T47D (cell line): ENCODE results near the gene PPIL1.
A peak's percentile ranks its signal among the peaks of the same experiment; 100 is the strongest.

Experiments used
- DNase-seq, 2 experiments: peaks; one replicate each; pipeline versions ENCODE4 v3.0.0 to v3.0.0-alpha.2; 2011 to 2012; ENCODE audit warnings: low read depth in 1 of 2, low spot score in 1 of 2
- JUND ChIP-seq: IDR thresholded peaks from 2 replicates; pipeline ENCODE4 v1.6.1; 2012; ENCODE audit warnings: low read depth
- in situ Hi-C: cut with HindIII; loops from 2 replicates; pipeline ENCODE4 v1.10.0; 2016; ENCODE audit warnings: low sequenced_read_pairs, low pct_unique_long_range_greater_than_20kb

The PPIL1 gene

DNA sequence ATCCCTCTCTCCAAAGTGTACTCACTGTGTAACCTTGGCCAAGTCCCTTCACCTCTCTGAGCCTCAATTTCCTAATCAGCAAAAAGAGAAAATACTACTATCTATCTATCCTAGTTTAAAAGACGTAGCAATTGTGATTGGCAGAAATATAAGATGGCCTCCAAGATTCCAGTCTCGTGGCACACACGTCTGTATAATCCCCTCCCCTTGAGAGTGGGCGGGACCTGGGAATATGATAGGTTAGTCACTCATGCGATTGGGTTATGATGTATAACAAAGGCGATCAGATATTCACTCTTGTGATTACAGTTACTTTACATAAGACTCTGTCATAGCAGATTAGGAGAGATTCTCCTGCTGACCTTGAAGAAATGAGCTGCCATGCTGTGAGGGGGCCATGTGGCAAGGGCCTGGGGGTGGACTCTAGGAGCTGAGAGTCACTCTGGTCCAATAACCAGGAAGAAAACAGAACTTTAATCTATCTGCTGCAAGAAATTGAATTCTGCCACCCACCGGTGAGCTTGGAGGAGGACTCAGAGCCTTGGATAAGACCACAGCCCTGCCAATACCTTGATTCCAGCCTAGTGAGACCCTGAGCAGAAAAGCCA lies 41.3 kb downstream of the PPIL1 start:
- no peak for TF ChIP-seq JUND
- DNase-seq: no peak
- in situ Hi-C loops: no loop called here

DNA sequence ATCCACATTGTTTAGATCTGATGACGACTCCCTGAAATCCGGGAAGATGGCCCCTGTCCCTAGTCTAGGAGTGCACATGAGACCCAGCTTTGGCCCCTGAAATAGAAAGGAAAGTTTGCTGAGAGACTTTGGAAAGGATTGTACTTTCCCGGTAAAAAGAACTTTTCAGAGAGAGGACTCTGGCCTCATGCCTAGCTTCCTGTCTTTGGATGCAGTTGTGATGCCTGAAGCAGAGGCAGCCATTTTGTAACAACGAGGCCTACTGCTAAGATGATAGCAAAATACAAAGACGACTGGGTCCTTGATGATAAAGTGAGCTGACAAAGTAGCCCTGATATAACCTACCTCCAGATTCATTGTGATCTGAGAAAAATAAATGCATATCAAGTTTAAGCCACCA lies 42.3 kb downstream of the PPIL1 start:
- in situ Hi-C loops: no loop called here
- no peak for DNase-seq
- TF ChIP-seq JUND: no peak

DNA sequence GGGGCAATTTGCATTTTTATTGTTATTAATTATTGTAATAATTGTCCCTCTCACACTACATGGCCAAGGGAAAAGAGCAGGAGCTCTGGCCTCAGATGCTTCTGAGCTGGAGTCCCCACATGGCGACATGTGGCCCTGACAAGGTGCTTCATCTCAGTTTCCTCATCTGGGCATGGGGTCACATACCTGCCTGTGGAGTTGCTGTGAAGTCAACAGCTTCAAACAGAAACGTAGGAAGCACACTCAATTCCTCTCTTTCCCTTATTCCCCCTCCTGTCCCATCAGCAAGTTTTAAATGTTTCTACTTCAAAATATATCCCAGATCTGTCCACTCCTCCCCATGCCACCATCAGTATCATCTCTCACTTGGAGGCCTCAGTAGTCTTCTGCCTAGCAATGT lies 44.0 kb downstream of the PPIL1 start:
- no peak for DNase-seq
- no peak for TF ChIP-seq JUND
- in situ Hi-C loops: no loop called here

DNA sequence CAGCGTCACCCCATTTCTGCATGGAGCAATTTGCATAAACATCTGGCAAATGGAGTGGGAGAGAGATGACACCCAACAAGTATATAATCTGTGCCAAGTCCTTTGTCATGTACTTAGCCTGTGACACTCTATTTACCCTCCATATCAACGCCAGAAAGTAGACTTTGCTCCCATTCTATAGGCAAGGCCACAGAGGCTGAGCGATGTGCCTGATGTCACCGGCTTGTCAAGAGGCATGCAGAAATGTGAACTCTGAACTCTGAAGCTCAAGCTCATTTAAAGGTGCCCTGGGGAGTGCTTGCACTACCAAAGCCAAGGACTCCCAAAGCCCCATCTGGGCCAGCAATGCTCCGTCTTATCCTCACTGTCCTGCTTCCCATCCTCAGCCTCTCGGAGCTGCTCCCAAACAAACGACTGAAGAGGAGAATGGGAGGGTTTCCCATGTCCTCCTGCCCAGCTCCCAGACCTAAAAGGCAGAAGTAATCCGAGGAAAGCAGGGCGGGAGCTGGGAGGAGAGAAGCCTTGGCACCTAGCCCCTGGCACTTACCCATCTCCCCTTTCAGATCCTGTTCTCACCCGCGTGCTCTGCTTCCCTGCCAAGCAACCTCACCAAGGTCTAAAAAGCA lies 44.6 kb downstream of the PPIL1 start:
- in situ Hi-C loops: no loop called here
- peak; percentile 26 to 61 for DNase-seq
- TF ChIP-seq JUND: no peak

- no peak for TF ChIP-seq JUND
- DNase-seq: no peak
- in situ Hi-C loops: no loop called here
These were observed 47.1 kb downstream of the PPIL1 start for GRCh38 chr6:36827261-36828079.

DNA sequence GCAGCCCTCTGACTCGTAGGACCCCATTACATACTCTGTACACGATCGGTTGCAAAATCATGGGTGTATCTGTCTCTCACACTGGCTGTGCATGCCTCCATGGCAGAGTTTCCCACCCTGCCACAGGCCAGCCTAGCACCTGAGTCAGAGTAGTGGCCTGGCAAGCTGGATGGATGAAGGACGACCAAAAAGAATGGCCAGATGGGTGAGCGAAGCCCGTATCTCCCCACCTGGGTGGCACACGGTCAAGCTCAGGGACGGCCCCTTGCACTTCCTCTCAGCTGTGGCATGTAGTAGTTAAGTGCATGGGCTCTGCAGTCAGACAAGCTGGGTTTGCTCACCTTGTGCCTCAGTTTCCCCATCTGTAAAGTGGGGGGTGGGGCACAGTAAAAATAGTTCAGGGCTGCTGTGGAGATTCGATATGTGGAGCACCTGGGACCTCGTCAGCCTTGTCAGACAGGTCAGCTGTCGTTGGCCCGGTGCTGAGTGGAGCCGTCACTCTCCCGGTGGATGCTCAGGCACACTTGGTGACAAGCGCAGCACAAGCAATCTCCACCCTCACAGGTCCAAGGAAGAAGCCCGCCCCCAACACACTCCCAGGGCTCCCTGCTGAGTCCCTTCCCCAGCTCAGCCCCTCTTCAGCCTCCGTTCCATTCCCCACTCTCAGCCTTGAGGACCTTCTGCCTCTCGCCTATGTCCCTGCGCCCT lies 47.9 kb downstream of the PPIL1 start:
- no peak for TF ChIP-seq JUND
- DNase-seq: no peak
- in situ Hi-C loops: no loop called here

- DNase-seq: no peak
- no peak for TF ChIP-seq JUND
- in situ Hi-C loops: no loop called here
These were observed 48.6 kb downstream of the PPIL1 start for GRCh38 chr6:36825994-36826393.

- TF ChIP-seq JUND: no peak
- in situ Hi-C loops: no loop called here
- no peak for DNase-seq
These were observed 49.2 kb downstream of the PPIL1 start for GRCh38 chr6:36825452-36825851.

DNA sequence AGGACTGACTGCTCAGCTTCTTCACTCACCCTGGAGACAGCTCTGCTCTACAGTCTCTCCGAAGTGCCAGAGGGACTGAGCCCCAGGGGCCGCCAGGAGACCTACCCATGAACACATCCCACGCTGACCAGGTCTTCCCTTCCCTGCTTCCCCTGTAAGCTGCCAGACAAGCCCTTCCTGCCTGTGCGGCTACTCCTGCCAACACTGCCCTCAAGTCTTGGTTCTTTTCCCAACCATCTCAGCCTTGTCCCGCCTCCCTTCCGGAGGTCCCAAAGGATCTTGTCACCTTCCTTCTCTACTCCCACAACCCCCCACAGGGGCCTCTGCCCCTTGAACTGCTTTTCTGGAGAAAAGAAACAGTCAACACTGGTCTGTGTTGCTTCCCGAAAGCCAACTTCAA lies 50.4 kb downstream of the PPIL1 start:
- TF ChIP-seq JUND: no peak
- DNase-seq: peak in 1 of 2 experiments; percentile 42
- in situ Hi-C loops: no loop called here

DNA sequence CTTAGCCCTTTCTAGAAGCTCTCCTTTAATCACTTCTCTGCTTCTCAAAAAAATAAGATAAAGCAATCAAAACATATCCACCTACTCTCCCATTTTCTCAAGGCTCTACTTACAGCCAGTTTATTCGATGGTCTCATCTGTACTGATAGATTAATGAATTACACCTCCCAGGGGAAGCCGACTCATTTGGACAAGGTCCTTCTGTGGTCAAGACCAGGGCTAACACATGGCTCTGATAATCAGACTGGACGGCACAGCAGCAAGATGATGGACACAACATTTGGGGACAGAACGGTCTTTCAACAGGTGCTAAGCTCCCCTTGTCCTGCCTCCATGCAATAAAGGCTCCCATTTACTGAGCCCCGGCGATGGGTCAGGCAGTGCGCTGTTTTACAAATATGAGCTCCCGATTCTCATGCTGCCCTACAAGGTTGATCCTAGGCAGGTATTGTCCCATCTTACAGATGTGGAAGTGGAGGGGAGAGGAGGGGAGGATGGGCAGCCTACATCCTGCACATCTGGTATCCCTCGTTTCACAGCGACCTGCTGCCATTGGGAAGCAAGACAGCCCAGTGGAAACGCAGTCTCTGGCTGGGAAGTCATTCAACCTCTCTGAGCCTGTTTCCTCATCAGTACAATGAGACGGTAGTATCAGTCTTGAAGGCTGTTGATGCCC lies 51.0 kb downstream of the PPIL1 start:
- TF ChIP-seq JUND: no peak
- DNase-seq: no peak
- in situ Hi-C loops: no loop called here

DNA sequence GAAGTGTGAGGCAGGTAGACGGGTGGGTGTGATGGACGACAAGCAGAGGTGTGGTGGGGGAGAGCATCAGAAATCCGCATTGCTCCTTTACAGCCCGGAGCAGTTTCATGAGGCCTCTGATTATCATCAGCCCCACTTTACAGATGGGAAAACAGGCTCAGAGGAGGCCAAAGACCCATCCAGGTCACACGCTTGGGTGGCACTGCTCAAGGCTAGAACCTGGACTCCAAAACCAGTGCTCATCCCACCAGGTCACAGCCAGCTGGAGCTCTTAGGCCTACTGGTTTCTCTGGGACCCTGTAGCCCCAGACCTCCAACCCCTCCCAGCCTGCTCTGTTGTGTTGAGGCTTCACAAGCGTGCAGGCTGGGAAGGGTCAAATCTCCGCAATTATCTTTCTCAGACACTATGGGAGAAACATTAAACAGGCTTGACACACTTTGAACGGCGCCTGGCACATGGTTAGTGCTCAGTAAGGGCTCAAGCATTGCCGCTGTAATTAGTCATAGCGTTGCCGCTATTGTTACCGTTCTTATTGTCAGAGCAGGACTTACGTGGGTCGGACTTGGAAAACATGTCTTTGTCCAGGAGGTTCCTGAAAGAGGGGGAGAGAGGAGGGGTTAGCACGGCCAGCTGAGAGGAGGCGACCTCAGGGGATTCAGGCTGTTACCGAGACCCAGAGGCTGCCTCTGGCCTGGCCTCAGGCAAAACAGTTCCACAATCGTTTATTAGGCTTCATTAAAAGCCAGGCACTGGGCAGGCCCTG lies 51.9 kb downstream of the PPIL1 start:
- no peak for TF ChIP-seq JUND
- DNase-seq: no peak
- in situ Hi-C loops: no loop called here

- no peak for DNase-seq
- TF ChIP-seq JUND: no peak
- in situ Hi-C loops: no loop called here
These were observed 52.8 kb downstream of the PPIL1 start for GRCh38 chr6:36821581-36822335.
